ENCODE measurements around the gene LHX4. TPM values are rescaled to one million over a fixed set of nuclear protein-coding genes. Genes with fewer than 3 reads are reported as not detected.

LHX4 gene
- total RNA-seq, 1 donor from 2014 or later = 0.36 TPM

- H4K20me1 ChIP-seq (ENCODE audit: insufficient read depth, low read length) = peaks cover 8% of the 10 kb centered on the region
- peaks cover 23% of the 10 kb centered on the region for H3K4me1 Mint-ChIP-seq (ENCODE audit: low read depth, unreplicated experiment)
- no peaks in the 10 kb centered on the region for H3K27me3 ChIP-seq (ENCODE audit: insufficient read depth, low read length)
- DNase-seq (ENCODE audit: low read depth) = no peak
- H3K4me3 ChIP-seq (ENCODE audit: insufficient read depth, low read depth, low read length) = no peak overlapping the region
- no peak overlapping the region for H3K27ac ChIP-seq (ENCODE audit: low read depth, low read length)
- no peaks in the 10 kb centered on the region for H3K79me2 ChIP-seq (ENCODE audit: insufficient read depth, low read length)
- no peak overlapping the region for H3K4me3 Mint-ChIP-seq (ENCODE audit: unreplicated experiment)
- H3K9me3 ChIP-seq (ENCODE audit: insufficient read depth, low read depth, low read length) = no peaks in the 10 kb centered on the region
- no peak overlapping the region for H3K27ac Mint-ChIP-seq (ENCODE audit: unreplicated experiment)
- no peaks in the 10 kb centered on the region for H3K9me3 Mint-ChIP-seq (ENCODE audit: unreplicated experiment)
- FAIRE-seq = no peak
- H3K36me3 ChIP-seq (ENCODE audit: insufficient read depth, low read length) = no peaks in the 10 kb centered on the region
- TF ChIP-seq CTCF (IDR thresholded peaks at IDR 0.05; ENCODE audit: insufficient read depth, low read depth, low read length) = no peak
- TF ChIP-seq EZH2 (IDR thresholded peaks at IDR 0.05; ENCODE audit: insufficient read depth, low read length) = no peak
- H3K9ac ChIP-seq (ENCODE audit: low read length) = no peak overlapping the region
- H3K4me1 ChIP-seq (ENCODE audit: insufficient read depth, low read length) = peaks cover 11% of the 10 kb centered on the region
- peaks cover 16% of the 10 kb centered on the region for H3K27me3 Mint-ChIP-seq (ENCODE audit: low read depth, unreplicated experiment)
- H2AFZ ChIP-seq (ENCODE audit: low read depth, low read length) = no peak overlapping the region
- peaks cover 9% of the 10 kb centered on the region for H3K36me3 Mint-ChIP-seq (ENCODE audit: low read depth, unreplicated experiment)
- no peak overlapping the region for H3K4me2 ChIP-seq (ENCODE audit: low read length)
Observed at GRCh38 chr1:180266275-180267210, 36.5 kb downstream of the LHX4 start.

GRCh38 chr1:180267211-180267561, 37.1 kb downstream of the LHX4 start:
- no peak for TF ChIP-seq CTCF (IDR thresholded peaks at IDR 0.05; ENCODE audit: insufficient read depth, low read depth, low read length)
- no peak for TF ChIP-seq EZH2 (IDR thresholded peaks at IDR 0.05; ENCODE audit: insufficient read depth, low read length)
- Histone ChIP-seq H4K20me1 (ENCODE audit: insufficient read depth, low read length) (peaks cover 8% of the 10 kb centered on the region), H3K27ac (ENCODE audit: low read depth, low read length) (no peak overlapping the region), H2AFZ (ENCODE audit: low read depth, low read length) (no peak overlapping the region), H3K36me3 (ENCODE audit: insufficient read depth, low read length) (no peaks in the 10 kb centered on the region), H3K4me1 (ENCODE audit: insufficient read depth, low read length) (peaks cover 11% of the 10 kb centered on the region), H3K9ac (ENCODE audit: low read length) (no peak overlapping the region), H3K4me2 (ENCODE audit: low read length) (no peak overlapping the region), H3K79me2 (ENCODE audit: insufficient read depth, low read length) (no peaks in the 10 kb centered on the region), H3K4me3 (ENCODE audit: insufficient read depth, low read depth, low read length) (no peak overlapping the region), H3K9me3 (ENCODE audit: insufficient read depth, low read depth, low read length) (no peaks in the 10 kb centered on the region), H3K27me3 (ENCODE audit: insufficient read depth, low read length) (no peaks in the 10 kb centered on the region)
- no peak overlapping the region for H3K27ac Mint-ChIP-seq (ENCODE audit: unreplicated experiment)
- peaks cover 10% of the 10 kb centered on the region for H3K36me3 Mint-ChIP-seq (ENCODE audit: low read depth, unreplicated experiment)
- DNase-seq (ENCODE audit: low read depth) (no peak), FAIRE-seq (no peak)
- no peaks in the 10 kb centered on the region for H3K9me3 Mint-ChIP-seq (ENCODE audit: unreplicated experiment)
- no peak overlapping the region for H3K4me3 Mint-ChIP-seq (ENCODE audit: unreplicated experiment)
- H3K27me3 Mint-ChIP-seq (ENCODE audit: low read depth, unreplicated experiment) = peaks cover 13% of the 10 kb centered on the region
- peaks cover 27% of the 10 kb centered on the region for H3K4me1 Mint-ChIP-seq (ENCODE audit: low read depth, unreplicated experiment)

Data from astrocyte (in vitro differentiated cells and primary cell).